Loucy (cell line): ENCODE measurements around the gene CDX2.

ENCODE experiments used
- H2AFZ ChIP-seq: fragments of 200-600 bp; sonication (generic); 2 replicates; pipeline ENCODE4 v1.6.0; 2016; ENCODE audit warnings: antibody characterized with exemption, mild to moderate bottlenecking, low read length, moderate library complexity
- H3F3A ChIP-seq: fragments of 200-600 bp; 2 replicates; pipeline ENCODE4 v1.6.0; 2016; ENCODE audit warnings: antibody characterized with exemption, low read depth, mild to moderate bottlenecking
- H3K27me3 ChIP-seq: fragments of 200-600 bp; sonication (generic); 2 replicates; pipeline ENCODE4 v1.6.1; 2014; ENCODE audit warnings: low read length, mild to moderate bottlenecking; ENCODE audit not compliant: insufficient read depth, poor library complexity, severe bottlenecking
- H3K36me3 ChIP-seq: fragments of 200-600 bp; sonication (generic); 2 replicates; pipeline ENCODE4 v1.6.1; 2016; ENCODE audit warnings: low read length; ENCODE audit not compliant: insufficient read depth
- H3K4me1 ChIP-seq: fragments of 200-600 bp; sonication (generic); 2 replicates; pipeline ENCODE4 v1.5.1; 2014; ENCODE audit warnings: low read length, mild to moderate bottlenecking; ENCODE audit not compliant: insufficient read depth, poor library complexity, severe bottlenecking
- H3K4me2 ChIP-seq: fragments of 200-600 bp; sonication (generic); 2 replicates; pipeline ENCODE4 v1.6.0; 2014; ENCODE audit warnings: antibody characterized with exemption, low read length, low read depth, mild to moderate bottlenecking; ENCODE audit not compliant: poor library complexity, severe bottlenecking
- H3K4me3 ChIP-seq: fragments of 200-600 bp; sonication (generic); 2 replicates; pipeline ENCODE4 v1.5.1; 2014; ENCODE audit warnings: low read length, mild to moderate bottlenecking, mixed read lengths; ENCODE audit not compliant: poor library complexity, severe bottlenecking
- H3K79me2 ChIP-seq: fragments of 200-600 bp; sonication (generic); 2 replicates; pipeline ENCODE4 v1.6.1; 2014; ENCODE audit warnings: low read length; ENCODE audit not compliant: insufficient read depth
- H3K9ac ChIP-seq: fragments of 200-600 bp; sonication (generic); 2 replicates; pipeline ENCODE4 v1.6.0; 2014; ENCODE audit warnings: mild to moderate bottlenecking, low read depth, low read length, moderate library complexity; ENCODE audit not compliant: poor library complexity, severe bottlenecking
- H3K9me2 ChIP-seq: fragments of 200-600 bp; sonication (generic); replicated peaks from 2 replicates; pipeline ENCODE4 v1.6.1; 2016; ENCODE audit warnings: low read depth, low read length, mixed read lengths
- H3K9me3 ChIP-seq: fragments of 200-600 bp; sonication (generic); 2 replicates; pipeline ENCODE4 v1.6.1; 2014; ENCODE audit warnings: mild to moderate bottlenecking, antibody characterized with exemption, low read length, low read depth; ENCODE audit not compliant: insufficient read depth
- H4K20me1 ChIP-seq: fragments of 200-600 bp; sonication (generic); 2 replicates; pipeline ENCODE4 v1.6.0; 2014; ENCODE audit warnings: antibody characterized with exemption, low read length, mild to moderate bottlenecking; ENCODE audit not compliant: insufficient read depth, poor library complexity, severe bottlenecking
- EZH2phosphoT487 ChIP-seq: fragments of 200-600 bp; IDR thresholded peaks from 2 replicates; pipeline ENCODE4 v1.6.1; 2018; ENCODE audit warnings: antibody characterized with exemption, mild to moderate bottlenecking, moderate library complexity, borderline replicate concordance
- TF ChIP-seq, protein P1 (sequence below): fragments of 200-600 bp; sonication (generic); conservative IDR thresholded peaks from 2 replicates; pipeline ENCODE4 v1.5.1; 2014; ENCODE audit warnings: mild to moderate bottlenecking, antibody characterized with exemption, low read length

The CDX2 gene

DNA sequence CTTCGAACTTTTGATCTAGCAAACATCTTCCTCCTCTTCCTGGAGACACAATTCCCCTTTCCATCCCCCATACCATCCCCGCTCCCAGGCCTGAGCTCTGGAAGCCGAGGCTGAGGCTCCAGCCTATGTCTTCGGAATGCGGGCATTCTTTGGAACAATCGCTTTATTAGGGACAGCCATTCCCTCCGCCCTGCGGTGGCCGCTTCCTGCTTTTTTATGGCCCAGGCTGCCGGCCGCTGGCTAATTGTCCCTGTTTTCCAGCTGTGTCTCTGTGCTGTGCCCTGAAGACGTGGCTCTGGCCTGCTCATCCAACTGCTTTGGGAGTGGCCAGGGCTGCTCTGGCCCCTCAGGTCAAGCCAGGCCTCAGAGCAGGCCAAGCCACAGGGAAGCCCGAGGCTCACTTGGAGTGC lies 2.1 kb upstream of the CDX2 start:
- H3K9me3 ChIP-seq: no peaks in the 10 kb centered on the region
- H3K4me1 ChIP-seq: no peaks in the 10 kb centered on the region
- H3K4me3 ChIP-seq: no peak overlapping the region
- H2AFZ ChIP-seq: no peak overlapping the region
- H3K9ac ChIP-seq: no peak overlapping the region
- TF ChIP-seq EZH2phosphoT487: no peak
- TF ChIP-seq, protein P1, sequence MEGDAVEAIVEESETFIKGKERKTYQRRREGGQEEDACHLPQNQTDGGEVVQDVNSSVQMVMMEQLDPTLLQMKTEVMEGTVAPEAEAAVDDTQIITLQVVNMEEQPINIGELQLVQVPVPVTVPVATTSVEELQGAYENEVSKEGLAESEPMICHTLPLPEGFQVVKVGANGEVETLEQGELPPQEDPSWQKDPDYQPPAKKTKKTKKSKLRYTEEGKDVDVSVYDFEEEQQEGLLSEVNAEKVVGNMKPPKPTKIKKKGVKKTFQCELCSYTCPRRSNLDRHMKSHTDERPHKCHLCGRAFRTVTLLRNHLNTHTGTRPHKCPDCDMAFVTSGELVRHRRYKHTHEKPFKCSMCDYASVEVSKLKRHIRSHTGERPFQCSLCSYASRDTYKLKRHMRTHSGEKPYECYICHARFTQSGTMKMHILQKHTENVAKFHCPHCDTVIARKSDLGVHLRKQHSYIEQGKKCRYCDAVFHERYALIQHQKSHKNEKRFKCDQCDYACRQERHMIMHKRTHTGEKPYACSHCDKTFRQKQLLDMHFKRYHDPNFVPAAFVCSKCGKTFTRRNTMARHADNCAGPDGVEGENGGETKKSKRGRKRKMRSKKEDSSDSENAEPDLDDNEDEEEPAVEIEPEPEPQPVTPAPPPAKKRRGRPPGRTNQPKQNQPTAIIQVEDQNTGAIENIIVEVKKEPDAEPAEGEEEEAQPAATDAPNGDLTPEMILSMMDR: no peak
- no peaks in the 10 kb centered on the region for H3K79me2 ChIP-seq
- no peaks in the 10 kb centered on the region for H3K9me2 ChIP-seq
- H3K27me3 ChIP-seq: no peaks in the 10 kb centered on the region
- H3K4me2 ChIP-seq: no peak overlapping the region
- H3K36me3 ChIP-seq: no peaks in the 10 kb centered on the region
- H3F3A ChIP-seq: no peaks in the 10 kb centered on the region
- no peaks in the 10 kb centered on the region for H4K20me1 ChIP-seq

DNA sequence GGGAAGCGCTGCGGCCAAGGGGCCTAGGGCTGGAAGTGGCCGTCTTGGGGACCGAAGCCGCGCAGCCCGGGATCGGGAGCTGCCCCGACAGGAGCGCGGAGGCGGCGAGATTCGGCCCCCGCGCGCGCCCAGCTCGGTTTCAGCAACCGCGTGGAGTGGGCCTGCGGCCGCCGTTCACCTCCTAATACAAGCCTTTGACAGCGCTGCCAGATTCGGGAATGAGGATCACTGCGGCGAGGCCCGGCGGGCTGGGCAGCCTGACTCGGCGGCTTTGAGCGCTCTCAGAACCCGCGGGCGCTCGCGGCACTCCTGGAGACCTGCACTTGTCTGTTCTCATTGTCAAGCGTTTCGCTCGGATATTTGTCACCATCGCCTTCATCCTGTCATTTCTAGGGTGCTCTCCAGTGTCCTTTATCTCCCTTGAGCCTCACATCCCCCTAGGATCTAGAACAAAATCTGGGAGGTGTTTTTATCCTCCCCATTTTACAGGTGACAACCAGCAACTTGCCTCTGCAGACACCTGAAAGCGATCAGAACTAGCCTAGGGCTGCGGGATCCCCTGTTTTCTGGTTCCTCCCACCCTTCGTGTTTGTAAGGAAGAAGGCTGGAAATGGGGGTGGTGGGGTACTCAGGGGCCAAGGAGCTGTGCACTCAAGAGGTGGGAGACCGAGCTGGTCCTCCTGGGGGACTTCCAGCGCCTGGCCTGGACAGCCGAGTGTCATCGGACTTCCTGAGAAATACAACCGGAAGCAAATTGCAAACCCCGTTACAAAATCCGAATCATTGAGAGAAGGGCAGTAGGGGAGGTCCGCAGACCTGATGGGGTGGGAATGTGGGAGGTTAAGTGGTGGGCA lies 1.5 kb upstream of the CDX2 start:
- TF ChIP-seq EZH2phosphoT487: no peak
- no peaks in the 10 kb centered on the region for H3K9me2 ChIP-seq
- H3K36me3 ChIP-seq: no peaks in the 10 kb centered on the region
- no peak overlapping the region for H3K4me3 ChIP-seq
- no peaks in the 10 kb centered on the region for H3K79me2 ChIP-seq
- H3K27me3 ChIP-seq: no peaks in the 10 kb centered on the region
- no peaks in the 10 kb centered on the region for H3K9me3 ChIP-seq
- H3K4me1 ChIP-seq: no peaks in the 10 kb centered on the region
- H4K20me1 ChIP-seq: no peaks in the 10 kb centered on the region
- no peaks in the 10 kb centered on the region for H3F3A ChIP-seq
- H2AFZ ChIP-seq: no peak overlapping the region
- H3K4me2 ChIP-seq: no peak overlapping the region
- H3K9ac ChIP-seq: no peak overlapping the region

DNA sequence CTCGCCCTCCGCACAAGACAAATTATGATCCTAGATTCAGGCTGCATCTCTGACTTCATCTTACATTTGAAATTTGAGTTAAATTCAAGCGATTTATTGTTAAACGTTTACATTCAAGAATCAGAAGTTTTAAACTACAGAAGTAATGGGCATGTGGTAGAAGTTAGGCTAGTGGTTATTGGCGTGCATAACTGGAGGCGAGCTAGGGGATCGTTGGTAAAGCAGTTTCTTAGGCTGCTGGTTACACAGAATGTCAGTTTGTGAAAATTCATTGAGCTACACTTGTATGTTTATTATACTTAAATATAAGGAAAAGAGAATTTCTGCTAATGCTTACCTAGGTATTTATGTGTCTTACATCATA lies 733 bp upstream of the CDX2 start:
- Histone ChIP-seq H3K27me3 (no peaks in the 10 kb centered on the region), H3K4me1 (no peaks in the 10 kb centered on the region), H3K36me3 (no peaks in the 10 kb centered on the region), H3K9ac (no peak overlapping the region), H3K4me2 (no peak overlapping the region), H3F3A (no peaks in the 10 kb centered on the region), H3K9me3 (no peaks in the 10 kb centered on the region), H3K79me2 (no peaks in the 10 kb centered on the region), H4K20me1 (no peaks in the 10 kb centered on the region), H3K9me2 (no peaks in the 10 kb centered on the region), H3K4me3 (no peak overlapping the region), H2AFZ (no peak overlapping the region)
- no peak for TF ChIP-seq EZH2phosphoT487
- TF ChIP-seq, protein P1: no peak
